HepG2 (cell line): Measurements from ENCODE around the gene FAM120B. TPM values are rescaled to one million over a fixed set of nuclear protein-coding genes. Genes with fewer than 3 reads are reported as not detected.

Experiments used
- ATAC-seq: fragments of 200-7000 bp; cut with Tn5 transposase; 3 replicates; pipeline ENCODE4 v1.9.1; 2020; ENCODE audit warnings: mild to moderate bottlenecking, moderate library complexity
- BruUV-seq: library from RNA; stranded (reverse); fragments of 400-500 nt; replicated peaks from 2 replicates; lab custom pipeline; 2021; lab: Mats Ljungman, UMichigan
- CTCF ChIA-PET: fragments of 300-600 bp; formaldehyde crosslinking; extraction: SDS; loops from one replicate; lab custom pipeline; 2021; ENCODE audit warnings: low total read pairs, inconsistent platforms, low intra/inter-chr PET ratio; lab: Yijun Ruan, JAX
- POLR2A ChIA-PET: fragments of 350-600 bp; sonication (Branson Sonifier 250); formaldehyde crosslinking; loops from one replicate; lab custom pipeline; 2020; ENCODE audit warnings: antibody characterized with exemption, inconsistent platforms; lab: Yijun Ruan, JAX
- DNase-seq: peaks from one replicate; pipeline ENCODE4 v3.0.0-alpha.2; 2015; ENCODE audit warnings: low spot score
- FAIRE-seq: peaks from 3 replicates; lab custom pipeline; 2011; peaks lifted over from hg19 to GRCh38; lab: Jason Lieb, UNC
- H2AFZ ChIP-seq: one replicate; pipeline ENCODE4 v1.6.1; 2011; ENCODE audit warnings: low read length, inconsistent platforms
- H3K27ac ChIP-seq: fragments of 300-600 bp; 3 replicates; pipeline ENCODE4 v1.8.0; 2011; ENCODE audit warnings: mixed run types, mild to moderate bottlenecking, mixed read lengths, low read length, inconsistent platforms; ENCODE audit not compliant: insufficient read depth; ENCODE audit errors: extremely low read length
- H3K27me3 ChIP-seq, 2 experiments: fragments of 200-600 bp in 1 of 2; 2 replicates in 1 of 2; 3 replicates in 1 of 2; pipeline versions ENCODE4 v1.6.0 to v1.8.0; 2011; ENCODE audit warnings: low read length in 2 of 2, mild to moderate bottlenecking in 2 of 2, moderate library complexity in 2 of 2, inconsistent platforms in 1 of 2; ENCODE audit not compliant: insufficient read depth in 2 of 2, control insufficient read depth in 1 of 2
- H3K36me3 ChIP-seq, 2 experiments: fragments of 200-600 bp in 1 of 2; replicated peaks in 1 of 2; 2 replicates in 1 of 2; 3 replicates in 1 of 2; pipeline versions ENCODE4 v1.5.1 to v1.8.0; 2011; ENCODE audit warnings: low read length in 2 of 2, inconsistent platforms in 1 of 2; ENCODE audit not compliant: insufficient read depth in 2 of 2, control insufficient read depth in 1 of 2
- H3K4me1 ChIP-seq: 2 replicates; pipeline ENCODE4 v1.5.1; 2012; ENCODE audit warnings: low read length, inconsistent platforms; ENCODE audit not compliant: insufficient read depth
- H3K4me2 ChIP-seq: 2 replicates; pipeline ENCODE4 v1.6.0; 2011; ENCODE audit warnings: low read depth, low read length, inconsistent platforms
- H3K4me3 ChIP-seq, 3 experiments: fragments of 200-600 bp in 1 of 3; sonication (generic), shearing (Covaris generic) in 1 of 3; replicated peaks in 1 of 3; 2 replicates each; pipeline ENCODE4 v1.5.1; 2011 to 2016; ENCODE audit warnings: low read length in 3 of 3, inconsistent platforms in 2 of 3, low read depth in 2 of 3, mild to moderate bottlenecking in 2 of 3, control low read depth in 1 of 3, mixed read lengths in 1 of 3; ENCODE audit not compliant: insufficient read depth in 1 of 3
- H3K79me2 ChIP-seq: one replicate; pipeline ENCODE4 v1.6.1; 2011; ENCODE audit warnings: low read length, inconsistent platforms; ENCODE audit not compliant: insufficient read depth
- H3K9ac ChIP-seq: 2 replicates; pipeline ENCODE4 v1.6.0; 2011; ENCODE audit warnings: mild to moderate bottlenecking, low read depth, low read length, inconsistent platforms; ENCODE audit not compliant: insufficient read depth
- H3K9me3 ChIP-seq: 2 replicates; pipeline ENCODE4 v1.5.1; 2012; ENCODE audit warnings: mild to moderate bottlenecking, low read length
- H4K20me1 ChIP-seq: 2 replicates; pipeline ENCODE4 v1.6.0; 2011; ENCODE audit warnings: inconsistent platforms, mild to moderate bottlenecking, low read length, moderate library complexity; ENCODE audit not compliant: insufficient read depth
- ARHGAP35 ChIP-seq: sonication (generic); formaldehyde crosslinking; IDR thresholded peaks from 2 replicates; pipeline ENCODE4 v1.9.0; 2022; ENCODE audit warnings: mild to moderate bottlenecking, inconsistent platforms, moderate library complexity, missing genetic modification reagents, borderline replicate concordance
- ATF4 ChIP-seq, 2 experiments: fragments of 450-650 bp in 1 of 2; sonication (generic) in 1 of 2; formaldehyde crosslinking; IDR thresholded peaks; 2 replicates each; pipeline versions ENCODE4 v1.5.0 to v1.8.0; 2020 to 2022; ENCODE audit warnings: mild to moderate bottlenecking in 1 of 2, missing genetic modification reagents in 1 of 2
- FOXC1 ChIP-seq: sonication (generic); formaldehyde crosslinking; IDR thresholded peaks from 2 replicates; pipeline ENCODE4 v1.8.0; 2022; ENCODE audit warnings: mild to moderate bottlenecking, missing genetic modification reagents, borderline replicate concordance
- HNRNPUL1 ChIP-seq: fragments of 200-400 bp; formaldehyde crosslinking; IDR thresholded peaks from 2 replicates; pipeline ENCODE4 v1.6.1; 2017; ENCODE audit warnings: low read depth, mild to moderate bottlenecking, low read length, moderate library complexity
- SMAD3 ChIP-seq: sonication (generic); formaldehyde crosslinking; IDR thresholded peaks from 2 replicates; pipeline ENCODE4 v1.4.0; 2020; ENCODE audit warnings: missing genetic modification reagents
- ZBTB39 ChIP-seq: sonication (generic); formaldehyde crosslinking; IDR thresholded peaks from 2 replicates; pipeline ENCODE4 v1.5.0; 2020; ENCODE audit warnings: missing genetic modification reagents
- ZNF207 ChIP-seq: fragments of 450-650 bp; IDR thresholded peaks from 2 replicates; pipeline ENCODE4 v1.6.1; 2016; ENCODE audit warnings: antibody characterized with exemption, borderline replicate concordance
- ZNF354B ChIP-seq: sonication (generic); formaldehyde crosslinking; IDR thresholded peaks from 2 replicates; pipeline ENCODE4 v1.8.0; 2022; ENCODE audit warnings: mild to moderate bottlenecking, missing genetic modification reagents
- ZNF768 ChIP-seq: sonication (generic); formaldehyde crosslinking; IDR thresholded peaks from 2 replicates; pipeline ENCODE4 v1.4.0; 2020; ENCODE audit warnings: missing genetic modification reagents
- WGBS: methylation state at CpG from one replicate; pipeline ENCODE4 v1.1.6; 2017; ENCODE audit warnings: low lambda C conversion rate; 5-methylcytosine and 5-hydroxymethylcytosine counted together
- in situ Hi-C: cut with HindIII; loops from 2 replicates; pipeline ENCODE4 v1.10.0; 2017; ENCODE audit warnings: low pct_unique_long_range_greater_than_20kb; ENCODE audit not compliant: extremely low pct_ligation_motif_present
- intact Hi-C: fragments of 100-400 bp; cut with micrococcal nuclease; formaldehyde crosslinking; loops from one replicate; pipeline ENCODE4 v1.10.0; 2022; ENCODE audit not compliant: unreplicated experiment
- polyA plus RNA-seq, 8 experiments: library from polyadenylated mRNA; depleted of rRNA in 3 of 8; stranded (reverse) in 7 of 8; unstranded in 1 of 8; fragments of >200 nt; fragmentation: Illumina TruSeq in 4 of 8; extraction: Trizol in 4 of 8; gene quantifications; 2 replicates each; pipeline versions ENCODE4 v1.2.1 to v1.2.3, GENCODE V29; 2011 to 2016; ENCODE audit warnings: low read depth in 4 of 8, missing spikeins in 1 of 8, mixed read lengths in 1 of 8; ENCODE audit not compliant: insufficient read depth in 1 of 8
- total RNA-seq, 5 experiments: library from RNA; depleted of rRNA; stranded (reverse); fragments of >200 nt; fragmentation: Illumina TruSeq; extraction: Trizol; gene quantifications; 2 replicates each; pipeline ENCODE4 v1.2.3, GENCODE V29; 2016; ENCODE audit warnings: low read depth in 1 of 5

The FAM120B gene
- total and polyA plus RNA-seq, 2 of the 13 experiments (the other 11 are each of a cell fraction or from before 2014, with no cell fraction given): 9.2 to 10.7 TPM

- Histone ChIP-seq H3K4me1 (peaks cover 12% of the 10 kb centered on the region), H3K4me3 (no peak overlapping the region), H2AFZ (no peak overlapping the region), H3K9ac (no peak overlapping the region), H3K27me3 (peaks cover 11 to 69% of the 10 kb centered on the region in 2 experiments), H3K27ac (no peak overlapping the region), H3K4me2 (no peak overlapping the region), H3K36me3 (no peaks in the 10 kb centered on the region)
- no peak for FAIRE-seq
- BruUV-seq: no TSS peak
- intact Hi-C loops: no loop called here
- TF ChIP-seq ZNF768 (CRISPR knock-in tag): peak; percentile 96
- TF ChIP-seq ATF4 (CRISPR knock-in tag; IDR thresholded peaks at IDR 0.05): no peak
- TF ChIP-seq, all 625 proteins: peak for 1
- no peaks in the 10 kb centered on the region; the same call in 1 of the 2 replicates for H4K20me1 ChIP-seq
- ChIA-PET POLR2A (interaction anchor here (0.6 kb wide), 1 partner anchor 34 kb away, joined by 3 read pairs; no protein-coding TSS in a partner anchor), CTCF (no interaction called here)
- ATAC-seq (no peak), DNase-seq (no peak)
- 65% methylated on average over 21 of the region's 22 CpGs for WGBS
- no peaks in the 10 kb centered on the region for H3K79me2 ChIP-seq
- no peaks in the 10 kb centered on the region for H3K9me3 ChIP-seq
- in situ Hi-C loops: no loop called here
Measured at GRCh38 chr6:170262489-170263088, 44.0 kb upstream of the FAM120B start.

GRCh38 chr6:170263410-170263809 lies 43.1 kb upstream of the FAM120B start:
- ChIA-PET POLR2A (interaction anchor here (0.6 kb wide), 1 partner anchor 33 kb away, joined by 3 read pairs; no protein-coding TSS in a partner anchor), CTCF (no interaction called here)
- FAIRE-seq (no peak), DNase-seq (no peak), ATAC-seq (no peak)
- intact Hi-C loops: no loop called here
- Histone ChIP-seq H3K4me2 (no peak overlapping the region), H3K4me1 (peaks cover 12% of the 10 kb centered on the region), H3K9me3 (no peaks in the 10 kb centered on the region), H3K4me3 (no peak overlapping the region), H3K27me3 (peaks cover 10 to 69% of the 10 kb centered on the region in 2 experiments), H3K27ac (no peak overlapping the region), H4K20me1 (no peaks in the 10 kb centered on the region; the same call in 1 of the 2 replicates), H3K9ac (no peak overlapping the region), H3K79me2 (no peaks in the 10 kb centered on the region), H3K36me3 (no peaks in the 10 kb centered on the region), H2AFZ (no peak overlapping the region)
- 18% methylated on average over 6 of the region's 8 CpGs for WGBS
- no TSS peak for BruUV-seq
- in situ Hi-C loops: no loop called here
- TF ChIP-seq ZNF354B (CRISPR knock-in tag) (no peak), HNRNPUL1 (no peak), ARHGAP35 (no peak), SMAD3 (CRISPR knock-in tag) (no peak), ZBTB39 (CRISPR knock-in tag) (no peak), FOXC1 (CRISPR knock-in tag) (no peak), ZNF207 (no peak)
